ENCODE measurements around the gene ENPP5. TPM values are rescaled to one million over a fixed set of nuclear protein-coding genes. Genes with fewer than 3 reads are reported as not detected.

ENPP5 gene
- total and polyA plus RNA-seq, 4 donors, result 0.17 to 3.2 (median 0.57) TPM

DNA sequence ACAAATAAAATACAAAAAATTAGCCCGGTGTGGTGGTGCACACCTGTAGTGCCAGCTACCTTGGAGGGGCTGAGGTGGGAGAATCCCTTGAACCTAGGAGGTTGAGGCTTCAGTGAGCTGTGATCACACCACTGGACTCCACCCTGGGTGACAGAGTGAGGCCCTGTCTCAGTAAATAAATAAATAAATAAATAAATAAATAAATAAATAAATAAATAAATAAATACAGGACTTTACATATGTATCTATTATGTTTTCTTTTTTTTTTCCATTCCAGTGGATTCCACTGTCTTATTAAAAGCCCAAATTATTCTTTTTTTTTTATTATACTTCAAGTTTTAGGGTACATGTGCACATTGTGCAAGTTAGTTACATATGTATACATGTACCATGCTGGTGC, 41.1 kb upstream of the ENPP5 start:
- DNase-seq (ENCODE audit: low spot score), result no peak
- Histone ChIP-seq H3K27me3 (ENCODE audit: control insufficient read depth in 4 of 4, insufficient read depth in 4 of 4, low read length in 3 of 4) (no peaks in the 10 kb centered on the region), H3K4me1 (ENCODE audit: control insufficient read depth in 4 of 4, insufficient read depth in 4 of 4, low read length in 3 of 4) (peaks cover 0 to 2% (median 0%) of the 10 kb centered on the region in 4 donors), H3K9ac (ENCODE audit: low read depth in 1 of 2, low read length in 2 of 2) (no peak overlapping the region), H3K4me3 (ENCODE audit: low read depth in 1 of 3, low read length in 3 of 3) (no peak overlapping the region), H3K9me3 (ENCODE audit: control insufficient read depth in 4 of 4, low read length in 3 of 4) (no peaks in the 10 kb centered on the region), H3K27ac (ENCODE audit: low read depth in 1 of 2, low read length in 2 of 2) (no peak overlapping the region), H3K36me3 (ENCODE audit: control insufficient read depth in 4 of 4, insufficient read depth in 3 of 4, low read depth in 1 of 4, low read length in 3 of 4) (no peaks in the 10 kb centered on the region)
- TF ChIP-seq HNF4G (IDR thresholded peaks at IDR 0.05) (no peak), RXRA (IDR thresholded peaks at IDR 0.05) (no peak), JUND (IDR thresholded peaks at IDR 0.05) (no peak), GABPA (IDR thresholded peaks at IDR 0.05 in 1 of 2, conservative IDR thresholded peaks at IDR 0.05 in 1 of 2) (no peak), TAF1 (conservative IDR thresholded peaks at IDR 0.05) (no peak), EGR1 (IDR thresholded peaks at IDR 0.05; ENCODE audit: low read depth in 2 of 2) (no peak), FOXA2 (IDR thresholded peaks at IDR 0.05) (no peak), YY1 (IDR thresholded peaks at IDR 0.05) (no peak), NR2F2 (IDR thresholded peaks at IDR 0.05) (no peak), HNF4A (conservative IDR thresholded peaks at IDR 0.05) (no peak), FOXA1 (IDR thresholded peaks at IDR 0.05) (no peak)
- TF ChIP-seq, protein P1, sequence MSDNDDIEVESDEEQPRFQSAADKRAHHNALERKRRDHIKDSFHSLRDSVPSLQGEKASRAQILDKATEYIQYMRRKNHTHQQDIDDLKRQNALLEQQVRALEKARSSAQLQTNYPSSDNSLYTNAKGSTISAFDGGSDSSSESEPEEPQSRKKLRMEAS (IDR thresholded peaks at IDR 0.05), result no peak
- TF ChIP-seq, protein P2, sequence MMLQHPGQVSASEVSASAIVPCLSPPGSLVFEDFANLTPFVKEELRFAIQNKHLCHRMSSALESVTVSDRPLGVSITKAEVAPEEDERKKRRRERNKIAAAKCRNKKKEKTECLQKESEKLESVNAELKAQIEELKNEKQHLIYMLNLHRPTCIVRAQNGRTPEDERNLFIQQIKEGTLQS (IDR thresholded peaks at IDR 0.05), result no peak
- TF ChIP-seq, protein P3, sequence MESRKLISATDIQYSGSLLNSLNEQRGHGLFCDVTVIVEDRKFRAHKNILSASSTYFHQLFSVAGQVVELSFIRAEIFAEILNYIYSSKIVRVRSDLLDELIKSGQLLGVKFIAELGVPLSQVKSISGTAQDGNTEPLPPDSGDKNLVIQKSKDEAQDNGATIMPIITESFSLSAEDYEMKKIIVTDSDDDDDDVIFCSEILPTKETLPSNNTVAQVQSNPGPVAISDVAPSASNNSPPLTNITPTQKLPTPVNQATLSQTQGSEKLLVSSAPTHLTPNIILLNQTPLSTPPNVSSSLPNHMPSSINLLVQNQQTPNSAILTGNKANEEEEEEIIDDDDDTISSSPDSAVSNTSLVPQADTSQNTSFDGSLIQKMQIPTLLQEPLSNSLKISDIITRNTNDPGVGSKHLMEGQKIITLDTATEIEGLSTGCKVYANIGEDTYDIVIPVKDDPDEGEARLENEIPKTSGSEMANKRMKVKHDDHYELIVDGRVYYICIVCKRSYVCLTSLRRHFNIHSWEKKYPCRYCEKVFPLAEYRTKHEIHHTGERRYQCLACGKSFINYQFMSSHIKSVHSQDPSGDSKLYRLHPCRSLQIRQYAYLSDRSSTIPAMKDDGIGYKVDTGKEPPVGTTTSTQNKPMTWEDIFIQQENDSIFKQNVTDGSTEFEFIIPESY (IDR thresholded peaks at IDR 0.05), result no peak
- TF ChIP-seq, protein P4, sequence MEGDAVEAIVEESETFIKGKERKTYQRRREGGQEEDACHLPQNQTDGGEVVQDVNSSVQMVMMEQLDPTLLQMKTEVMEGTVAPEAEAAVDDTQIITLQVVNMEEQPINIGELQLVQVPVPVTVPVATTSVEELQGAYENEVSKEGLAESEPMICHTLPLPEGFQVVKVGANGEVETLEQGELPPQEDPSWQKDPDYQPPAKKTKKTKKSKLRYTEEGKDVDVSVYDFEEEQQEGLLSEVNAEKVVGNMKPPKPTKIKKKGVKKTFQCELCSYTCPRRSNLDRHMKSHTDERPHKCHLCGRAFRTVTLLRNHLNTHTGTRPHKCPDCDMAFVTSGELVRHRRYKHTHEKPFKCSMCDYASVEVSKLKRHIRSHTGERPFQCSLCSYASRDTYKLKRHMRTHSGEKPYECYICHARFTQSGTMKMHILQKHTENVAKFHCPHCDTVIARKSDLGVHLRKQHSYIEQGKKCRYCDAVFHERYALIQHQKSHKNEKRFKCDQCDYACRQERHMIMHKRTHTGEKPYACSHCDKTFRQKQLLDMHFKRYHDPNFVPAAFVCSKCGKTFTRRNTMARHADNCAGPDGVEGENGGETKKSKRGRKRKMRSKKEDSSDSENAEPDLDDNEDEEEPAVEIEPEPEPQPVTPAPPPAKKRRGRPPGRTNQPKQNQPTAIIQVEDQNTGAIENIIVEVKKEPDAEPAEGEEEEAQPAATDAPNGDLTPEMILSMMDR (IDR thresholded peaks at IDR 0.05; ENCODE audit: low read depth, low read length, missing input control), result no peak
- TF ChIP-seq, protein P5, sequence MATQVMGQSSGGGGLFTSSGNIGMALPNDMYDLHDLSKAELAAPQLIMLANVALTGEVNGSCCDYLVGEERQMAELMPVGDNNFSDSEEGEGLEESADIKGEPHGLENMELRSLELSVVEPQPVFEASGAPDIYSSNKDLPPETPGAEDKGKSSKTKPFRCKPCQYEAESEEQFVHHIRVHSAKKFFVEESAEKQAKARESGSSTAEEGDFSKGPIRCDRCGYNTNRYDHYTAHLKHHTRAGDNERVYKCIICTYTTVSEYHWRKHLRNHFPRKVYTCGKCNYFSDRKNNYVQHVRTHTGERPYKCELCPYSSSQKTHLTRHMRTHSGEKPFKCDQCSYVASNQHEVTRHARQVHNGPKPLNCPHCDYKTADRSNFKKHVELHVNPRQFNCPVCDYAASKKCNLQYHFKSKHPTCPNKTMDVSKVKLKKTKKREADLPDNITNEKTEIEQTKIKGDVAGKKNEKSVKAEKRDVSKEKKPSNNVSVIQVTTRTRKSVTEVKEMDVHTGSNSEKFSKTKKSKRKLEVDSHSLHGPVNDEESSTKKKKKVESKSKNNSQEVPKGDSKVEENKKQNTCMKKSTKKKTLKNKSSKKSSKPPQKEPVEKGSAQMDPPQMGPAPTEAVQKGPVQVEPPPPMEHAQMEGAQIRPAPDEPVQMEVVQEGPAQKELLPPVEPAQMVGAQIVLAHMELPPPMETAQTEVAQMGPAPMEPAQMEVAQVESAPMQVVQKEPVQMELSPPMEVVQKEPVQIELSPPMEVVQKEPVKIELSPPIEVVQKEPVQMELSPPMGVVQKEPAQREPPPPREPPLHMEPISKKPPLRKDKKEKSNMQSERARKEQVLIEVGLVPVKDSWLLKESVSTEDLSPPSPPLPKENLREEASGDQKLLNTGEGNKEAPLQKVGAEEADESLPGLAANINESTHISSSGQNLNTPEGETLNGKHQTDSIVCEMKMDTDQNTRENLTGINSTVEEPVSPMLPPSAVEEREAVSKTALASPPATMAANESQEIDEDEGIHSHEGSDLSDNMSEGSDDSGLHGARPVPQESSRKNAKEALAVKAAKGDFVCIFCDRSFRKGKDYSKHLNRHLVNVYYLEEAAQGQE (IDR thresholded peaks at IDR 0.05), result no peak
- WGBS, result 97% methylated on average over 1 of the region's 1 CpG

DNA sequence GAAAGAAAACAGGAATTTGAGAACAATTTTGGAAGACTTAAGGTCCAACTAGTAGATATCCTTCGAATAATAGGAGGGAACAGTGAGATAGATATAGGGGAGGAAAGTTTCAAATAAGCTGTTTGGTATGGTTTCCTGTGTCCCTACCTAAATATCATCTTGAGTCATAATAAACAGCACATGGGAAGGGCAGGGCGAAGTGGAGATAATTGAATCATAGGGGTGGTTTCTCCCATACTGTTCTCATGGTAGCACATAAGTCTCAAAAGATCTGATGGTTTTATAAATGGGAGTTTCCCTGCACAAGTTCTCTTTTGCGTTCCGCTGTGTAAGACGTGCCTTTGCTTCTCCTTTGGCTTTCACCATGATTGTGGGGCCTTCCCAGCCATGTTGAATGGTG, 39.5 kb upstream of the ENPP5 start:
- Histone ChIP-seq H3K4me3 (ENCODE audit: low read depth in 1 of 3, low read length in 3 of 3) (no peak overlapping the region), H3K36me3 (ENCODE audit: control insufficient read depth in 4 of 4, insufficient read depth in 3 of 4, low read depth in 1 of 4, low read length in 3 of 4) (no peaks in the 10 kb centered on the region), H3K9ac (ENCODE audit: low read depth in 1 of 2, low read length in 2 of 2) (no peak overlapping the region), H3K9me3 (ENCODE audit: control insufficient read depth in 4 of 4, low read length in 3 of 4) (no peaks in the 10 kb centered on the region), H3K4me1 (ENCODE audit: control insufficient read depth in 4 of 4, insufficient read depth in 4 of 4, low read length in 3 of 4) (peaks cover 0 to 2% (median 0%) of the 10 kb centered on the region in 4 donors), H3K27ac (ENCODE audit: low read depth in 1 of 2, low read length in 2 of 2) (no peak overlapping the region), H3K27me3 (ENCODE audit: control insufficient read depth in 4 of 4, insufficient read depth in 4 of 4, low read length in 3 of 4) (no peaks in the 10 kb centered on the region)
- 89% methylated on average over 5 of the region's 5 CpGs for WGBS
- DNase-seq (ENCODE audit: low spot score), result no peak
- no peak for TF ChIP-seq NR2F2 (IDR thresholded peaks at IDR 0.05)
- TF ChIP-seq, protein P1 (IDR thresholded peaks at IDR 0.05), result no peak
- no peak for TF ChIP-seq RAD21 (IDR thresholded peaks at IDR 0.05)
- TF ChIP-seq YY1 (IDR thresholded peaks at IDR 0.05), result no peak
- TF ChIP-seq HNF4A (conservative IDR thresholded peaks at IDR 0.05), result no peak
- TF ChIP-seq GABPA (IDR thresholded peaks at IDR 0.05 in 1 of 2, conservative IDR thresholded peaks at IDR 0.05 in 1 of 2), result no peak
- TF ChIP-seq, protein P3 (IDR thresholded peaks at IDR 0.05), result no peak
- no peak for TF ChIP-seq HNF4G (IDR thresholded peaks at IDR 0.05)
- no peak for TF ChIP-seq FOXA2 (IDR thresholded peaks at IDR 0.05)
- TF ChIP-seq FOXA1 (IDR thresholded peaks at IDR 0.05), result no peak
- TF ChIP-seq, protein P4 (IDR thresholded peaks at IDR 0.05; ENCODE audit: low read depth, low read length, missing input control), result no peak
- no peak for TF ChIP-seq EGR1 (IDR thresholded peaks at IDR 0.05; ENCODE audit: low read depth in 2 of 2)
- TF ChIP-seq JUND (IDR thresholded peaks at IDR 0.05), result no peak
- no peak for TF ChIP-seq SP1 (IDR thresholded peaks at IDR 0.05)
- TF ChIP-seq, protein P2 (IDR thresholded peaks at IDR 0.05), result no peak
